ENCODE data around the gene CCR1.
A peak's percentile ranks its signal among the peaks of the same experiment; 100 is the strongest.

Gene CCR1

GRCh38 chr3:46208167-46208704 lies at the start of gene CCR1:
Gene CCR1 (minus strand): TSS chr3:46208313. CDS start chr3:46204313, 4,000 bp downstream.
- peak; percentile 21 for DNase-seq (ENCODE audit: low read depth)

DNA sequence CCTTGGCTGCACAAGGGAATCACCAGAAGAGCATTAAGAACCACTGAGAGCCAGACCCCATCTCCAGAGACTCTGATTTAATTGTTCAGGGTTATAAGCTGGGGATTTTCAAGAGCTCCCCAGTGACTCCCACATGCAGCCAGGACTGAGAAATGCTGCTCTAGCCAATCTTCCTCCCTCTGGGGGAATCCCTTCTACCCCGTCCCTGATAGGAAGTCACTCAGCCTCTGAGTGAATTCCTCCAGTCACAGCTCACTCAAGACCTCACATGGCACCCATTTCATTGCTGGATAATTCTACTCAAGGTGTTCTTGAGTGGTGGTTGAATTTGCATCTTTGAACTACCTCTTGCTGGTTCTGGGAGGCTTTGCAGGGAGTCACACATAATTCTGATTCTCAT lies 44.9 kb upstream of the CCR1 start:
- DNase-seq (ENCODE audit: low read depth), result no peak

DNA sequence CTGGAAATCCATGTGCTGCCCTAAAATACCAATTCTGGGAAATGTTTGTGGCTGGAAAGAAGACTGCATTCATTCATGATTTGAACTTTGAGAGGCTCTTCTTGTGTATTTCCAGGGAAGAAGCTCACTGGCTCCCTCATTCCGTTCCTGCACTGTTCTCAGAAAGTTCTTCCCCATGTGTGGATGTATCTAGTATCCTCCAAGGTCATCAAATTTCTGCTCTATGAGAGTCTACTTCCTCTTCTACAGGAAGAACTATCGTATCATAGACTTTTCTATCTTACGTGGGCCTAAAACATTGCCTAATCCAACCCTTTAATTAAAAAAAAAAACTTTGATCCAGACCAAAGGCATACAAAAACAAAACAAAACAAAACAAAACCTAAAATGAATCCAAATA lies 37.0 kb upstream of the CCR1 start:
- DNase-seq (ENCODE audit: low read depth), result no peak

- DNase-seq (ENCODE audit: low read depth), result no peak
Measured at GRCh38 chr3:46243560-46243959, 35.4 kb upstream of the CCR1 start.

GRCh38 chr3:46242120-46242519 lies 34.0 kb upstream of the CCR1 start, which contains the start of gene CCR3:
Gene CCR3 (plus strand): TSS chr3:46242460. CDS start chr3:46265159, 22,699 bp downstream.
- no peak for DNase-seq (ENCODE audit: low read depth)

GRCh38 chr3:46239952-46240351 lies 31.8 kb upstream of the CCR1 start:
- DNase-seq (ENCODE audit: low read depth), result no peak

DNA sequence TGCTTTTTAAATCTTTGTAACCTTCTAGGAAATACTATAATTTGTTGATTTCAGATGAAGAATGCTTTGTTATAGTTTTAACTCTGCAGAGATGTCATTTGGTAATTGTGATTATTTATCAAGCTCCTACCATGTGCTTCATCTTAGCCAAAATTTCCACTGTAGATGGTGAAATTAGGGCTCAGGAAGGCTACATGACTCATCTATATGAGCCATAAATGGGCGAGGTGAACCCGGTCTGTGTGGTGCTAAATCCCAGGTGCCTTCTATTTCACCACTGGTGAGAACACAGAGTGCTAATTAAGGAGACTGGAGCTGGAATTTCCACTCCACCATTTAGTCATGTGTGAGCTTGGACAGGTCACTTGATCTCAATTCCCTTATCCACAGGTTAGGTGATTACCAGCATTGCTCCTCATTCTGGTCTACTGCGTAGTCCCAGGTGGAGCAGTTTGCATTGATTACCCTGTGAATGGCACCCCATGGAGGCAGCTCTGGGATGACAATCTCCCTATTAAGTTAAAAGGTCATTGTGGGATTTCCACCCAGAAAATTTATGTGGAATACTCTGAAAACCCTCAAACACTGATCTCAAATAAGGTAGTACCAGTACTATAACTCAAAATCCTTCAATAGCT lies 31.3 kb upstream of the CCR1 start:
- DNase-seq (ENCODE audit: low read depth), result no peak

- no peak for DNase-seq (ENCODE audit: low read depth)
Measured at GRCh38 chr3:46238386-46238785, 30.3 kb upstream of the CCR1 start.

DNA sequence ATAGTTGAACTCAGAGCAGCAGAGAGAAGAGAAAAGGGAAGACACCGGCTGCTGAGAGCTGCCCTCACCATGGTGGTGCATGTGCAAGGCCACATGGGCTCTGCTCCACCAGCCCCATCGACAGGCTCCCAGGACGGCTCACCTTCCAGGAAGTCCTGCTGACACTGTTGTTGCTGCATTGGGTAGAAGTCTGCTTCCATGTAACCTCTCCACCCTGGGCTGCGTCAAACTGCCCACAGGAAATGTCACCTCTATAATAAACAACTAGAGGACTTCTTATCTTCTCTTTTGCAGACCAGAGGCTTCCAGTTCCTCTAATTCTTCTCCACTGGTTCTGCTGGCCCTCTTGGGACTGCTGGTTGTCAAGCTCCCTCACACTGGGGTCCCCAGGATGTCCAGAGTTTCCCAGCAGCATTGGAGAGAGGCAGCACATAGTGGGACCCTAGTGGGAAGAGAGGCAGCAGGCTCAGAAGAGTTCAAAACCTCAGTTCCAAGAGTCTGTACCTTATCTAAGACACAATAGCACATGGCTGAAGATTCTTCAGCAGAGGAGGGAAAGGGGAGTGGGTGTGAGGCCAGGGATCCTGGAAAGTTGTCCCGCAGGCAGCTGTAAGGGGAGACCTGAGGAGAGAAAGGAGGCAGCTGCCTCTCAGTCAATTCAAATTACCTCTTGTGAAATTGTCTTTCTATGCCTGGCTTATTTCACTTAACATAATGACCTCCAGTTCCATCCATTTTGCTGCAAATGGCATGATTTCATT lies 28.4 kb upstream of the CCR1 start:
- no peak for DNase-seq (ENCODE audit: low read depth)

- DNase-seq (ENCODE audit: low read depth), result no peak
Measured at GRCh38 chr3:46235425-46235824, 27.3 kb upstream of the CCR1 start.

- no peak for DNase-seq (ENCODE audit: low read depth)
Measured at GRCh38 chr3:46233194-46233593, 25.1 kb upstream of the CCR1 start.

DNA sequence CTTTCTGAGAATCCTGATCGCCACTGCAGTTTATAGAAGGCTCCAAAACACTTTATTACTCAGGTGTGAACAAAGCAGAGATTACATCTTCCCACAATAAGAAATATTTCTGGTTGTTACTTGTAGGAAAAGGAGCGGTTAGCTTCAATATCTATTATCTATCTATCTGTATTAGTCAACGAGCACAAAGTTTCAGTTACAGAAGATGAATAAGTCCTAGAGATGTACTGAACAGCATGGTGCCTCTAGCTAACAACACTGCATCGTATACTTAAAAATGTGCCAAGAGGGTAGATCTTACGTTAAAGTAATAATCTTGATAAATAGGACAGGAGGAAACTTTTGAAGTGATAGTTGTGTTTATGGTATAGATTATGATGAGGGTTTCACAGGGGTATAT lies 23.2 kb upstream of the CCR1 start:
- DNase-seq (ENCODE audit: low read depth), result no peak

GRCh38 chr3:46228260-46229242 lies 20.4 kb upstream of the CCR1 start:
- DNase-seq (ENCODE audit: low read depth), result no peak

DNA sequence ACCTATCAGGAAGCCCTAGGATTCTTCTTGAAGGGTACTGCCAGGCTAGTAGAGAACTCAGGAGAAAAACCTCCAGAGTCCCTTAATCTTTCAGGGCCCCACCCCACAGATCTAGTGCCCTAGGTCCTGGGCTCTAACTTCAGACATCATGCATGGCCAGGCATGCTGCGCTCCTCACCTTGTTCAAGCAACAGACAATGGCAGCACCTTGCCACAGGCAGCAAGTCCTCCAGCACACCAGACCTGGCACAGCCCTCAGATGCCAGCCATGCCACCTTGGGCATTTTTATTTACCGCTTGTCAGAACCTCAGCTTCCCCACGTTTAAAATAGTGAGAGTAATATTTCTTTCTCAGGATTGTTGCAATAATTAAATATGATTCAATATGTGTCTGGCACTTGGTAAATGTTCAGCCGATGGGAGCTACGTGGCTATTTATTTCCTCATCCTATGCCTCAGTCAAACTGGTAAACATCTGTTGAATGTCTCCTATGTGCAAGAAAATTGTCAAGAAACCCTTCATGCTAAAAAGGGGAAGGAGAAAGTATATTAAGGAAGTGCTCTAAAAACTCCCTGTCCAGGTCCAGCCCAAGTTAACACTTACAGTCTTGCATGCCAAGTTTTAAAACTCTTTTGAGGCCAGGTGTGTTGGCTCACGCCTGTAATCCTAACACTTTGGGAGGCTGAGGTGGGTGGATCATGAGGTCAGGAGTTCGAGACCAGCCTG lies 14.5 kb upstream of the CCR1 start:
- no peak for DNase-seq (ENCODE audit: low read depth)

DNA sequence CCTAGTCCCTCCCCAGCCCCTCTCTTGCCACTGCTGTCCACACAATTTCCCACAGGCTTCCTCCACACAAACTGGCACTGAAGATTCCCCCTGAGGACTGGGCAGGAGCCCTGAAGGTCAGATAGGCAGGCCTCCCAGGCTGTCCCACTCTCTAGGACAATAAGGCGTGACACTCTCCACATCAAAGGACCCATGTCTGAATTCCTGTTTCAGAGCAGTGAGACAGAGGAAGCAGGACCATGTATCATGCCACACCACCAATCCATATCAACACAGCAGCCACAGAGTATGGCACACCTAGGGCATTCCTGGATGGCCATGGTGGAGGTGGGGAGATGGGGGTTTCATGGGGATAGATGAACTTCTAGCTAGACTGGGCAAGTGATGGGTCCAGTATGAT lies 13.8 kb upstream of the CCR1 start:
- no peak for DNase-seq (ENCODE audit: low read depth)

GRCh38 chr3:46221391-46221790 lies 13.3 kb upstream of the CCR1 start:
- no peak for DNase-seq (ENCODE audit: low read depth)

DNA sequence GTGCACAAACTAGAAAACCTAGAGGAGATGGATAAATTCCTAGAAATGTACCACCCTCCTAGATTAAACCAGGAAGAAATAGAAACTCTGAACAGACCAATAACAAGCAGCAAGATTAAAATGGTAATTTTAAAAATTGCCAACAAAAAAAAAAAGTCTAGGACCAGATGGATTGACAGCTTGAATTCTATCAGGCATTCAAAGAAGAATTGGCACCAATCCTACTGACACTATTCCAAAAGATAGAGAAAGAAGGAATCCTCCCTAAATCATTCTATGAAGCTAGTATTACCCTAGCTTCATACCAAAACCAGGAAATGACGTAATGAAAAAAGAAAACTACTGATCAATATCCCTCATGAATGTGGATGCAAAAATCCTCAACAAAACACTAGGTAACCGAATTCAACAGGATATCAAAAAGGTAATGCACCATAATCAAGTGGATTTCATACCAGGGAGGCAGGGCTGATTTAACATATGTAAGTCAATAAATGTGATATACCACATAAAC lies 10.1 kb upstream of the CCR1 start:
- no peak for DNase-seq (ENCODE audit: low read depth)

DNA sequence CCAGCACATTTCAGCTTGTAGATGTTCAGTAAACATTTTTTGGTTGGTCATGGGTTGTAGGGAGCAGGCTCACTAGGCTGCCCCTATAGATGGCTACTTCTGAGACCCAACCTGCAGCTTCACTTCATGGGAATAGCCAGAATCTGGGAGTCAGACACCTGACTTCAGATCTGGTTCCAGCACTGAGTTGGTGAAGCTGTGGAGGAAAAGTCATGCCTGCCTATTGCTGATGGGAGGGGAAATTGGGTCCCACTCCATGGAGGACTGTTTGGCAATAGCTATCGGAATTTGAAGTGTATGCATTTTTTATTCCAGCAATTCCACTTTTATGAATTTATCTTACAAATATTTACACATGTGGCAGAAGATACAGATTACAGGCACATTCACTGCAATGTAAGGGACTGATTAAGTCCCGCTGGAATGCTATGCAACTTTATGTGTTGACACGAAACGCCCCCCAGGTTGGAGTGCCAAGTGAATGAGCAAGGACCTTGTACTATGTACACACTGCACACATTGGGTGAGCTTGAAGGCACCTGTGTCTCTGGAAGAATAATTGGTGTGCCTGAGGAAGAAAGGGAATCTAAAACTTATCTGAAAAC lies 7.8 kb upstream of the CCR1 start:
- no peak for DNase-seq (ENCODE audit: low read depth)

DNA sequence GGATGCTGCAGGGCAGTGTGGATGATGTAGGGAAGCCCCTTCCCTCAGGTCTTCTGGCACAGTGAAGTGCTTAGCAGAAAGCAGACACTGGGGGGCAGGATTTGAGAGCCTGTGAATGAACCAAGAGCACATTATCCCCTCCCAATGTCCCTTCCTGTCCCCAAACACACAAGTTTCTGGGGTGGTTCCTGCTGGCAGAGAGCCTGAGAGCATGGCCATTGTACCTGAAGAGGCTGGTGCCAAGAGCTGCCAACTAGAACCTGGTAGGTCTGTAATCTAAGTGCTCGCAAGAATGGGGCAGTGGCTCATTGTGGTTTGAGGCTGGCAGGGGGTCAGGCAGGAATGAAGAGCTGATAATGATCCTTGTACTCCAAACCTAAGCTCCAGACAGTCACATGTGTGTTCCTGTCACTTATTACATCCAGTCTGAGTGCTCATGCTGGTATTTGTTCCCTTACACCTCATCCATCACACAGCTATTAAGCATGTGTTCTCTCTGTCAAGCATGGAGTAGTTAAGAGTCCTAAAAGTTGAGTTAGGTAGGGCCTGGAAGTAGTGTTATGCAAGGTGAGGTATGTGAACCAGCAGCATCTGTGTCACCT lies 6.7 kb upstream of the CCR1 start:
- DNase-seq (ENCODE audit: low read depth), result no peak

DNA sequence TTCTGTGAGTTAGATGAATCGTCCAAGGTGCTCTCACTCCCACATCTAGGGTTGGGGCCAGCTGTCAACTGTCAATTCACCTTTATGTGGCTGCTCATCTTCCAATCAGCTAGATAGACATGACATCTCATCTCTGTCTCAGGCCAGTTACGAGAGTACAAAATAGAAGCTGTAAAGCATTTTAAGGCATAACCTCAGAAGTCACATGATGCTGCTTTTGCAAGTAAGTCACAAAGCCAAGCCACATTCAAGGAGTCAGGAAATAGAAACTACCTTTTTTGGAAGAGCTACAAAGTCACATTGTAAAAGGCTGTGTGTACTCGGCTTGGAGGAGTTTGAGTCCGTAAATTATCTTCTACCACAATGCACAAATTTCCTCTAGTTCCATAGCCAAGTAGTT lies 5.1 kb upstream of the CCR1 start:
- DNase-seq (ENCODE audit: low read depth), result no peak

DNA sequence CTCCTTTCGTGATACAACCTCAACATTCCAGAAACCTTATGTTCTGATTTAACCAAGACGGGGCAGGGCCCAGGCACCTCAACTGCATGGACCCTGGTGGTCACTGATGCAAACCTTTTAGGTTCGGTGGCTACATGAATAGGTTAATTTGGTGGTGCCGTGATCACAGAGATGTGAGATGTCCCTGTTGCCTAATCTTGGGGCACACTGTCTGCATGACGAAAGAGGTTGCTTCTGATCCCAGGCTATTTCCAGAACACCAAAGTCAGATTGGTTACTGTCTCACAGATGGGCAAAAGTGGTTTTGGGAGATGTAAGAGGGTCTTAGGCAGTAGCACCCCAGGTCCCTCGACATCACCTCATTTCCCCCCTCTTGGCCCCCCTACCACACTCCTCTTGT lies 4.0 kb upstream of the CCR1 start:
- DNase-seq (ENCODE audit: low read depth), result no peak
